OCI-LY3 (cell line): Measurements from ENCODE around the gene PBX3.
"Not testable (repeated sequence)": the region's sequence is repeated elsewhere in the genome, so short reads cannot be mapped to it uniquely, and the experiment has no call there.

Experiments used
- EZH2phosphoT487 ChIP-seq: fragments of 200-600 bp; shearing (Covaris generic); IDR thresholded peaks from 2 replicates; pipeline ENCODE4 v1.6.1; 2018; ENCODE audit warnings: antibody characterized with exemption, mixed run types, low read depth
- TF ChIP-seq, protein P1 (sequence below): fragments of 200-600, 300-600 bp; sonication (generic); IDR thresholded peaks from 2 replicates; pipeline ENCODE4 v1.5.1; 2014; ENCODE audit warnings: antibody characterized with exemption, low read length, low read depth

DNA sequence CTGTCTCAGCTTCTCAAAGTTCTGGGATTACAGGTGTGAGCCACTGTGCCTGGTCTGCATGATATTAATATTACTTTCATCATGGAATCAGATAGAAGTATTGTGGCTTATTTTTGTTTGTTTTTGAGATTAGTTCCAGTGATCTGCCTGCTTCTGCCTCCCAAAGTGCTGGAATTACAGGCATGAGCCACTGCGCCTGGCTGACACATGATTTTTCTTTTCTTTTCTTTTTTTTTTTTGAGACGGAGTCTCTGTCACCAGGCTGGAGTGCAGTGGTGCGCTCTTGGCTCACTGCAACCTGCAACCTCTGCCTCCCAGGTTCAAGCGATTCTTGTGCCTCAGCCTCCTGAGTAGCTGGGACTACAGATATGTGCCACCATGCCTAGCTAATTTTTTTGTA, 29.6 kb downstream of the PBX3 start:
- TF ChIP-seq, protein P1, sequence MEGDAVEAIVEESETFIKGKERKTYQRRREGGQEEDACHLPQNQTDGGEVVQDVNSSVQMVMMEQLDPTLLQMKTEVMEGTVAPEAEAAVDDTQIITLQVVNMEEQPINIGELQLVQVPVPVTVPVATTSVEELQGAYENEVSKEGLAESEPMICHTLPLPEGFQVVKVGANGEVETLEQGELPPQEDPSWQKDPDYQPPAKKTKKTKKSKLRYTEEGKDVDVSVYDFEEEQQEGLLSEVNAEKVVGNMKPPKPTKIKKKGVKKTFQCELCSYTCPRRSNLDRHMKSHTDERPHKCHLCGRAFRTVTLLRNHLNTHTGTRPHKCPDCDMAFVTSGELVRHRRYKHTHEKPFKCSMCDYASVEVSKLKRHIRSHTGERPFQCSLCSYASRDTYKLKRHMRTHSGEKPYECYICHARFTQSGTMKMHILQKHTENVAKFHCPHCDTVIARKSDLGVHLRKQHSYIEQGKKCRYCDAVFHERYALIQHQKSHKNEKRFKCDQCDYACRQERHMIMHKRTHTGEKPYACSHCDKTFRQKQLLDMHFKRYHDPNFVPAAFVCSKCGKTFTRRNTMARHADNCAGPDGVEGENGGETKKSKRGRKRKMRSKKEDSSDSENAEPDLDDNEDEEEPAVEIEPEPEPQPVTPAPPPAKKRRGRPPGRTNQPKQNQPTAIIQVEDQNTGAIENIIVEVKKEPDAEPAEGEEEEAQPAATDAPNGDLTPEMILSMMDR, result not testable (repeated sequence)
- not testable (repeated sequence) for TF ChIP-seq EZH2phosphoT487
